BJ (cell line): ENCODE measurements around the gene ENTHD1. TPM values are rescaled to one million over a fixed set of nuclear protein-coding genes. Genes with fewer than 3 reads are reported as not detected.

ENCODE experiments used
- CTCF ChIA-PET: fragments of 350-600 bp; formaldehyde crosslinking; extraction: SDS; loops from one replicate; lab custom pipeline; 2021; ENCODE audit warnings: antibody characterized with exemption, inconsistent platforms; lab: Yijun Ruan, JAX
- POLR2A ChIA-PET: fragments of 300-600 bp; sonication (Branson Sonifier 250); formaldehyde crosslinking; extraction: SDS; loops from one replicate; lab custom pipeline; 2021; ENCODE audit warnings: antibody characterized with exemption; lab: Charles Lee
- DNase-seq: peaks from one replicate; pipeline ENCODE4 v3.0.0-alpha.2; 2011; ENCODE audit warnings: low read depth
- H3K27me3 ChIP-seq: 2 replicates; pipeline ENCODE4 v1.6.0; 2011; ENCODE audit warnings: low read length; ENCODE audit not compliant: control insufficient read depth, insufficient read depth
- H3K36me3 ChIP-seq: 2 replicates; pipeline ENCODE4 v1.5.1; 2011; ENCODE audit warnings: low read length; ENCODE audit not compliant: control insufficient read depth, insufficient read depth
- H3K4me3 ChIP-seq: 2 replicates; pipeline ENCODE4 v1.5.1; 2011; ENCODE audit warnings: low read depth, mild to moderate bottlenecking, control low read depth, low read length
- polyA plus RNA-seq: library from polyadenylated mRNA; depleted of rRNA; stranded (reverse); fragments of >200 nt; gene quantifications from 2 replicates; pipeline ENCODE4 v1.2.3, GENCODE V29; 2011
- TF ChIP-seq, protein P1 (sequence below): IDR thresholded peaks from 2 replicates; pipeline ENCODE4 v1.5.1; 2011; ENCODE audit warnings: low read depth, mild to moderate bottlenecking, control low read depth, inconsistent platforms, low read length, moderate library complexity; ENCODE audit not compliant: insufficient read depth

Gene ENTHD1
- polyA plus RNA-seq, 1 experiment, result not detected

DNA sequence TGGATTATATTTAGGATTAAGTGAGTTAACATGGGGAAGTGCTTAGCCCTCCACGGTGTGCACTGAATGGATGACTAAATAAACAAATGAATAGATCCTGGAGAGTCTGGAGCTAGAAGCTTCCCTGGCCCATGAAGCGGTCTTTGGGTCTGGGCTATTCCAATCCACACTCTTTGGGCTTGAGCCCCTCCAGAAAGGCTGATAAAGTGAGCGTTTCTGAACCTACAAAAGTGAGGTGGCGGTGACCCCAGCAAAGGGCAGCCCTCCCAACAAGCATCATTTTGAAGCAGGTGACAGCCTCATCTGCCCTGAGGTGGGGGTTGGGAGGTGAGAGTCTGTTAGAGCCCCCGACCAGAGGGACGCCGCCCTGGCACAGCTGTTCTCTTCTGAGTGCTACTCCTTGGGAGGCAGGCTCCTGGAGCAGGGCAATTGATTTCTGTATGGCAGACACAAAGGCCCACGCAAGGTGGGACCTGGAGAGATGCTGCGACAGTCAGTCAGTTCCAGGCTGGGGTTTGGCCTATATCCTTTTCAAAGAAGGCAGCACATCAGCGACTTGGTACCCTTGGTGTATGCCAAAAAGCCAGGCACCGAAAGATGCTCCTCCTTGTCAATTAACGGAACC, 165.2 kb downstream of the ENTHD1 start:
- CTCF ChIA-PET, result no interaction called here

DNA sequence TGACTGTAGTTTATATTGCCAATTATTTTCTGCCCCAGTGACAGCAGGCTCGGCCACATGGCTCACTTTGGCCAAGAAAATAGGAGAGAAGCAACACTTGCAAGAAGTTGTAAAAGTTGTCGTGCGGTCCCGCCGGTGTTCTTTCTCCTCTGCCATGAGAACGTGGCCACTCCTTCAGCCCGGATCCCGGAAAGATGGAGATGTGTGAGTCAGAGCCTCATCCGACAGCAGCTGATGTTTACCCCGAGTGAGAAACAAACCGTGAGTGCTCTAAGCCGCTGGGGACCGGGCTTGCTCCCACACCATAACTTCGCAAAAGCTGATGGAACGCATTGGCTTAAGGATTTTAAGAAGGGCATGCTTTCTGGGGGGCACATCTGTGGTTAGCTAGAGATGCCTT, 166.0 kb downstream of the ENTHD1 start:
- no peak for DNase-seq
- Histone ChIP-seq H3K4me3 (no peak overlapping the region), H3K27me3 (peaks cover 9% of the 10 kb centered on the region), H3K36me3 (no peaks in the 10 kb centered on the region)
- ChIA-PET POLR2A (no interaction called here), CTCF (no interaction called here)
- TF ChIP-seq, protein P1, sequence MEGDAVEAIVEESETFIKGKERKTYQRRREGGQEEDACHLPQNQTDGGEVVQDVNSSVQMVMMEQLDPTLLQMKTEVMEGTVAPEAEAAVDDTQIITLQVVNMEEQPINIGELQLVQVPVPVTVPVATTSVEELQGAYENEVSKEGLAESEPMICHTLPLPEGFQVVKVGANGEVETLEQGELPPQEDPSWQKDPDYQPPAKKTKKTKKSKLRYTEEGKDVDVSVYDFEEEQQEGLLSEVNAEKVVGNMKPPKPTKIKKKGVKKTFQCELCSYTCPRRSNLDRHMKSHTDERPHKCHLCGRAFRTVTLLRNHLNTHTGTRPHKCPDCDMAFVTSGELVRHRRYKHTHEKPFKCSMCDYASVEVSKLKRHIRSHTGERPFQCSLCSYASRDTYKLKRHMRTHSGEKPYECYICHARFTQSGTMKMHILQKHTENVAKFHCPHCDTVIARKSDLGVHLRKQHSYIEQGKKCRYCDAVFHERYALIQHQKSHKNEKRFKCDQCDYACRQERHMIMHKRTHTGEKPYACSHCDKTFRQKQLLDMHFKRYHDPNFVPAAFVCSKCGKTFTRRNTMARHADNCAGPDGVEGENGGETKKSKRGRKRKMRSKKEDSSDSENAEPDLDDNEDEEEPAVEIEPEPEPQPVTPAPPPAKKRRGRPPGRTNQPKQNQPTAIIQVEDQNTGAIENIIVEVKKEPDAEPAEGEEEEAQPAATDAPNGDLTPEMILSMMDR, result no peak

More for the DNA sequence above, 165.2 kb downstream of the ENTHD1 start:
- no peak for DNase-seq
- Histone ChIP-seq H3K4me3 (no peak overlapping the region), H3K36me3 (no peaks in the 10 kb centered on the region), H3K27me3 (peaks cover 11% of the 10 kb centered on the region)
- TF ChIP-seq, protein P1, result no peak
- POLR2A ChIA-PET, result no interaction called here

DNA sequence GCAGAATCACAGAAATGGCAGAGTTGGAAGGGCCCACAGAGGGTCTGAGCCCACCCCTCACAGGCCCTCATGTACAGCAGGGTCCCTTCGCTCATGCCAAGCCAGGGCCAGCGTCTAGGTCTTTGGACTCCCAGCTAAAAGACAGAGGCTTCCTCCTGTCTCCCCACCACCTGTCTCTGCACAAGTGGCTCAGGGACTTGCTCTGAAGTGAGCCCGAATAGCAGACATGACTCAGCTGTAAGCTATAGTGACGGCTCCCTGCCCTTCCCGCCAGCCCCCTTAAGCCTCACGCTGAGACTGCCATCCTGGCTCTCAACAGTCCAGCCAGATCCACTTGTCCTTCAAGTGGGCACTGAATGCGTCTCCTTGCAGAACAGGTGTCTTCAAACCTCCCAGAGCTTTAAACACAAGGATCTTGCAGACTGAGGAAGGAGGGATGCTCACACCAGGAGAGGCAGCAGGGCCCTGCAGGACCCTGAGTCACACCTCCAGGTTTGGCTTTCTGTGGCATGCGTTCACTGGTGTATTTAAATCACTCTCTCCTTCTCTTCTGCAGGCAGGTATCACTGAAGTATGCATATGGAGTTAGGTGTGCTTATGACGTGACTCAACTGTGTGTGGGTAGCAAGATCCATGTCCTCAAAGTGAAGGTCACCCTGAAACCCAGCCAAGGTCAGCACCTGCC, 168.1 kb downstream of the ENTHD1 start:
- TF ChIP-seq, protein P1, result no peak
- POLR2A ChIA-PET, result no interaction called here
- no peak overlapping the region for H3K4me3 ChIP-seq
- CTCF ChIA-PET, result no interaction called here
- no peaks in the 10 kb centered on the region for H3K36me3 ChIP-seq
- H3K27me3 ChIP-seq, result peaks cover 5% of the 10 kb centered on the region
- no peak for DNase-seq

DNA sequence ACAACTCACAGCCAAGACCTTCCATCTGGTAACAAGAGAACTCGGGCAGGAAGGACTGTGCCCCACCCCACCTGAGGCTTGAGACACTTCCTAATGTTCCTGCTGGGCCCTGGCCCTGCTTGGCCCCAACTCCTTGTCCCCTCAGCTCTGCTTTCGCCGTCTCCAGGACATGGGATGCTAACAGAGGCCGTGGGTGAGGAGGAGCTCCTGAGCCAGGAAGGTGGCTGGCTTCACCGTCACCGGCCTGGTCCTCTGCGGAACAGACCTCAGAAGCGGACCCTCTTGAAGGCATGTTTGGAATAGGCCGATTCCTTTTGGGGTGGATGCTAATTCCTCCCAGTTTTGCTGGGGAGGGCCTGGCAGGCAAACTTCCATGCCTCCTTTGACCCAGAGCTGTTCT, 168.7 kb downstream of the ENTHD1 start:
- no peak for DNase-seq
- Histone ChIP-seq H3K36me3 (no peaks in the 10 kb centered on the region), H3K27me3 (peaks cover 5% of the 10 kb centered on the region), H3K4me3 (no peak overlapping the region)
- ChIA-PET CTCF (no interaction called here), POLR2A (no interaction called here)
- TF ChIP-seq, protein P1, result no peak

DNA sequence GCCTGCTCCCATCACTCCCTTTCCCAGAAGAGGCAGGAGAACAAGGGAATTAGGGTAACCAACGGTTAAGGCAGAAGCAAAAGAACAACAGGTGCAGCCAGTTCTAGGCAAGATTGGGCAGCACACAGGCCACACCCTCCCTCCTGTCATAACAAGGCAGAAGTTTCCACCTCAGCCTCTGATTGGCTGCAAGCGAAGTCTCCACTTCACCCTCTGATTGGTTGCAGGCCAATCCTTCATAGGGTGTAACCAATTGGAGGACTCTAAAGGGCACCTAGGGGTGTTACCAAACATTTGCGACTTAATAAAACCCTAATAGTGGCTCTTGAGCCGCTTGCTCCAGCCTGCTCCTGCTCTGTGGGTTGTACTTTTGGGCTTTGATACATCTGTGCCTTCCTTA, 169.2 kb downstream of the ENTHD1 start:
- TF ChIP-seq, protein P1, result no peak

More for the DNA sequence above, 169.2 kb downstream of the ENTHD1 start:
- Histone ChIP-seq H3K36me3 (no peaks in the 10 kb centered on the region), H3K4me3 (no peak overlapping the region), H3K27me3 (peaks cover 5% of the 10 kb centered on the region)
- ChIA-PET POLR2A (no interaction called here), CTCF (no interaction called here)
- DNase-seq, result no peak
